Cardiac muscle cell (in vitro differentiated cells and primary cell): ENCODE measurements around the gene RNF151. TPM values are rescaled to one million over a fixed set of nuclear protein-coding genes. Genes with fewer than 3 reads are reported as not detected.

Source experiments
- DNase-seq, 2 donors: peaks; one replicate each; pipeline versions ENCODE4 v3.0.0 to v3.0.0-alpha.2; 2010 to 2017; ENCODE audit warnings: low read depth in 1 of 2, low spot score in 1 of 2
- H3K27ac ChIP-seq: fragments of 200-600 bp; sonication (generic); 2 replicates; pipeline ENCODE4 v1.5.1; 2016
- H3K27me3 ChIP-seq: fragments of 200-600 bp; sonication (generic); 2 replicates; pipeline ENCODE4 v1.6.0; 2016; ENCODE audit warnings: control low read depth
- H3K36me3 ChIP-seq: fragments of 200-600 bp; sonication (generic); 2 replicates; pipeline ENCODE4 v1.5.1; 2016; ENCODE audit warnings: control low read depth
- H3K4me1 ChIP-seq: fragments of 200-600 bp; sonication (generic); 2 replicates; pipeline ENCODE4 v1.8.1; 2017; ENCODE audit warnings: low read depth, mild to moderate bottlenecking, mixed run types
- H3K4me3 ChIP-seq: fragments of 200-600 bp; sonication (generic); 2 replicates; pipeline ENCODE4 v1.5.1; 2016; ENCODE audit warnings: mild to moderate bottlenecking
- H3K9me3 ChIP-seq: fragments of 200-600 bp; sonication (generic); 2 replicates; pipeline ENCODE4 v1.5.1; 2017; ENCODE audit warnings: low read depth, mild to moderate bottlenecking, control low read depth
- CTCF ChIP-seq: IDR thresholded peaks from 2 replicates; pipeline ENCODE4 v1.5.1; 2012; ENCODE audit warnings: low read depth, mild to moderate bottlenecking, low read length
- polyA plus RNA-seq: library from polyadenylated mRNA; unstranded; fragments of >200 nt; fragmentation: Nextera tagmentation; extraction: Ambion mirVana; gene quantifications from 2 replicates; pipeline ENCODE4 v1.2.1, GENCODE V29; 2016
- total RNA-seq: library from RNA; depleted of rRNA; stranded (reverse); fragments of >200 nt; gene quantifications from 2 replicates; pipeline ENCODE4 v1.2.3, GENCODE V29; 2016

RNF151 gene
- total and polyA plus RNA-seq, 2 experiments from 2014 or later, result 0.21 to 0.38 TPM

- peaks cover 8% of the 10 kb centered on the region for H3K36me3 ChIP-seq
- H3K27ac ChIP-seq, result no peak overlapping the region
- peak in 1 of 2 donors; percentile 11 for DNase-seq
- no peaks in the 10 kb centered on the region for H3K4me1 ChIP-seq
- no peak for TF ChIP-seq CTCF
- H3K9me3 ChIP-seq, result no peaks in the 10 kb centered on the region
- peaks cover 23% of the 10 kb centered on the region for H3K27me3 ChIP-seq
- H3K4me3 ChIP-seq, result no peak overlapping the region
Observed at GRCh38 chr16:1993731-1994131, 27.1 kb downstream of the RNF151 start.

- Histone ChIP-seq H3K9me3 (no peaks in the 10 kb centered on the region), H3K4me1 (no peaks in the 10 kb centered on the region), H3K36me3 (peaks cover 36% of the 10 kb centered on the region), H3K27ac (no peak overlapping the region), H3K4me3 (no peak overlapping the region), H3K27me3 (no peaks in the 10 kb centered on the region)
- TF ChIP-seq CTCF, result no peak
- DNase-seq, result no peak
Observed at GRCh38 chr16:1997494-1998359, 31.1 kb downstream of the RNF151 start.

GRCh38 chr16:1998360-1998835 lies 31.7 kb downstream of the RNF151 start:
- peaks cover 39% of the 10 kb centered on the region for H3K36me3 ChIP-seq
- no peak overlapping the region for H3K4me3 ChIP-seq
- no peaks in the 10 kb centered on the region for H3K9me3 ChIP-seq

GRCh38 chr16:1998852-1999801 lies 32.5 kb downstream of the RNF151 start:
- Histone ChIP-seq H3K27me3 (no peaks in the 10 kb centered on the region), H3K27ac (no peak overlapping the region), H3K36me3 (peaks cover 39% of the 10 kb centered on the region), H3K4me3 (no peak overlapping the region), H3K4me1 (peaks cover 2% of the 10 kb centered on the region), H3K9me3 (no peaks in the 10 kb centered on the region)
- TF ChIP-seq CTCF, result no peak
- no peak for DNase-seq

More at GRCh38 chr16:1998360-1998835, 31.7 kb downstream of the RNF151 start:
- DNase-seq, result no peak
- no peaks in the 10 kb centered on the region for H3K4me1 ChIP-seq
- no peak overlapping the region for H3K27ac ChIP-seq
- TF ChIP-seq CTCF, result no peak
- H3K27me3 ChIP-seq, result no peaks in the 10 kb centered on the region

- Histone ChIP-seq H3K4me1 (peaks cover 10% of the 10 kb centered on the region), H3K27ac (no peak overlapping the region), H3K4me3 (no peak overlapping the region), H3K9me3 (no peaks in the 10 kb centered on the region), H3K36me3 (peaks cover 39% of the 10 kb centered on the region), H3K27me3 (no peaks in the 10 kb centered on the region)
- DNase-seq, result no peak
- TF ChIP-seq CTCF, result no peak
Observed at GRCh38 chr16:1999866-2000514, 33.3 kb downstream of the RNF151 start.
